ENCODE measurements around the gene ZYG11A. TPM values are rescaled to one million over a fixed set of nuclear protein-coding genes. Genes with fewer than 3 reads are reported as not detected.

ZYG11A gene
- total and polyA plus RNA-seq, 2 of the 8 experiments (the other 6 are each of a cell fraction or from before 2014, with no cell fraction given): 0.89 to 2.6 TPM

- TF ChIP-seq CHD7 (IDR thresholded peaks at IDR 0.05; ENCODE audit: insufficient replicate concordance, low read length) (no peak), CBX5 (IDR thresholded peaks at IDR 0.05; ENCODE audit: low read depth, low read length) (no peak), CHD1 (IDR thresholded peaks at IDR 0.05; ENCODE audit: low read depth, low read length) (no peak), GTF2F1 (IDR thresholded peaks at IDR 0.05; ENCODE audit: borderline replicate concordance, low read depth, low read length) (no peak), EP300 (IDR thresholded peaks at IDR 0.05; ENCODE audit: borderline replicate concordance in 1 of 2, low read depth in 2 of 2, low read length in 2 of 2) (no peak), SP4 (IDR thresholded peaks at IDR 0.05; ENCODE audit: low read length) (no peak), GABPA (IDR thresholded peaks at IDR 0.05; ENCODE audit: borderline replicate concordance, insufficient read depth, low read length) (no peak), SP1 (IDR thresholded peaks at IDR 0.05; ENCODE audit: low read depth, low read length) (no peak), CTCF (IDR thresholded peaks at IDR 0.05; ENCODE audit: control extremely low read depth in 1 of 3, insufficient read depth in 1 of 3, low read depth in 1 of 3, low read length in 3 of 3) (no peak), TEAD4 (IDR thresholded peaks at IDR 0.05; ENCODE audit: low read depth, low read length) (no peak)
Measured at GRCh38 chr1:52938183-52938451, 95.6 kb downstream of the ZYG11A start (continued).
